NCI-H146 treated with DMSO at 0.1 percent for 48 hours (cell line): Measurements from ENCODE around the gene CCDC86.
A peak's percentile ranks its signal among the peaks of the same experiment; 100 is the strongest.
"Not testable (repeated sequence)": the region's sequence is repeated elsewhere in the genome, so short reads cannot be mapped to it uniquely, and the experiment has no call there.

Experiments used
- DNase-seq: peaks from one replicate; lab custom pipeline; 2025; ENCODE audit not compliant: unreplicated experiment; lab: John Stamatoyannopoulos, UW

Gene CCDC86

DNA sequence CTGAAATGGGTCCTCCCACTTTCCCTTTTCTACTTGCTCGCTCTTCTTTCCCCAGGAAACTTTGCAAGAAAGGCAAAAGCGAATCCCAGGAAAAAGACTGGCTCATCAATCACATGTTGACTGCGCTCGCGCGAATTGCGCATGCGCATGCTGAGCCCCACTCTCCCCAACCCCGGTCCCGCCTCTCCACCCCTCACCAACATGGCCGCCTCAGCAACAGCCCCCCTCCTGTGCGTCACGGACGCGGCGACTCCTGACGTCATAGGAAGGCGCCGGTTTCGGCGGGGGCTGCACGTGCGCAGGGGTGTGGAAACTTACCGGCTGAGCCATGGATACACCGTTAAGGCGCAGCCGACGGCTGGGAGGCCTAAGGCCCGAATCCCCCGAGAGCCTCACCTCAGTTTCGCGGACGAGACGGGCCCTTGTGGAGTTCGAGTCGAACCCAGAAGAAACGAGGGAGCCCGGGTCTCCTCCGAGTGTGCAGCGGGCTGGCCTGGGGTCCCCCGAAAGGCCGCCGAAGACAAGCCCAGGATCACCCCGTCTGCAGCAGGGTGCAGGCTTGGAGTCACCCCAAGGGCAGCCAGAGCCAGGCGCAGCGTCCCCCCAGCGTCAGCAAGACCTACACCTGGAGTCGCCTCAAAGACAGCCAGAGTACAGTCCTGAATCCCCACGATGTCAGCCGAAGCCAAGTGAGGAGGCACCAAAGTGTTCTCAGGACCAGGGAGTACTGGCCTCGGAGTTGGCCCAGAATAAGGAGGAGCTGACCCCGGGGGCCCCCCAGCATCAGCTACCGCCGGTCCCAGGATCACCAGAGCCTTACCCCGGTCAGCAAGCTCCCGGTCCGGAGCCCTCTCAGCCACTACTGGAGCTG, at the start of gene CCDC86:
CCDC86 (plus strand) TSS at position 317 of the 871 bp plus-strand sequence; CDS start at position 329, 12 bp downstream.
- peak; percentile 73 for DNase-seq

GRCh38 chr11:60792521-60792920, 49.4 kb upstream of the CCDC86 start:
- no peak for DNase-seq

- DNase-seq = no peak
These were observed 46.6 kb upstream of the CCDC86 start for GRCh38 chr11:60795291-60795690.

GRCh38 chr11:60797846-60798630, 43.9 kb upstream of the CCDC86 start:
- no peak for DNase-seq

DNA sequence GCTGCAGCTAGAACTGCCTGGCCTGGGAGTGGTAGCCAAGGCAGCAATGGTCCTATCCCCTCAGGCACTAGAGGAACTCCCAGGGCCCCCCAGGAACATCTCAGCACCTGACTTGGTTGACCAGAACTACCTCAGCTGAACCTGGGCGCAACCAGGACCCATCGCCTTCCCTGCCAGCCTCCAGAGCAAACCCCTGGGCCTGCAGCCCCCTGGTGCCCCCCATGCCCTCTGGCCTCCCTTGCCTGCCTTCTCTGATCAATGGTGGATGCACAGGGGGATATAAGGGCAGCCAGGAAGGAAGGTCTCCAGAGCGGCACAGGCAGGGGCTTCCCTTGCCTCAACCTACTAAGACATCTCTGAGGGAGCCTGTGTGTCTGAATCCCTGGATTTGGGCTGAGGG, 43.3 kb upstream of the CCDC86 start:
- DNase-seq = no peak

GRCh38 chr11:60801194-60801593, 40.7 kb upstream of the CCDC86 start:
- no peak for DNase-seq

- no peak for DNase-seq
These were observed 38.5 kb upstream of the CCDC86 start for GRCh38 chr11:60803273-60803936.

GRCh38 chr11:60809249-60809648, 32.7 kb upstream of the CCDC86 start:
- DNase-seq = no peak

GRCh38 chr11:60809691-60810090, 32.2 kb upstream of the CCDC86 start:
- no peak for DNase-seq

- no peak for DNase-seq
These were observed 31.8 kb upstream of the CCDC86 start for GRCh38 chr11:60810151-60810550.

GRCh38 chr11:60810569-60810968, 31.3 kb upstream of the CCDC86 start:
- DNase-seq = no peak

- DNase-seq = no peak
These were observed 28.6 kb upstream of the CCDC86 start for GRCh38 chr11:60813324-60813723.

DNA sequence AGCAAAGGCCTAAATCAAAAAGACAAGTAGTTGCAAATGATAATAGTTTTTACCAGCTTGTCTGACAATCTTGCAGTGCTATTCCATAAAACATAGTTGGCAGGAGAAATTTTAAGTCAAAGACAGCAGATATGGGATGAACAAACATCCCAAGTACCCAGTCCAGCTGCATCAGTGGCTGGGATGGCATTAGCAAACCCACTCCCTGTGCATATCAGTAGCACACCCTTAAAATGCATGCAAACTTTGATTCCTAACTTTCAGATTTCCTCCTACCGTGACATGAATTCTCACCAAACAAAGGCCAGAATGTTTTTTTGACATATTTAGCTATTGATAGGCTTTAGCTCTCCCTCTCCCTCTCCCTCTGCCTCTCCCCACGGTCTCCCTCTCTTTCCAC, 27.8 kb upstream of the CCDC86 start:
- DNase-seq = no peak

GRCh38 chr11:60816590-60817157, 25.2 kb upstream of the CCDC86 start:
- no peak for DNase-seq

DNA sequence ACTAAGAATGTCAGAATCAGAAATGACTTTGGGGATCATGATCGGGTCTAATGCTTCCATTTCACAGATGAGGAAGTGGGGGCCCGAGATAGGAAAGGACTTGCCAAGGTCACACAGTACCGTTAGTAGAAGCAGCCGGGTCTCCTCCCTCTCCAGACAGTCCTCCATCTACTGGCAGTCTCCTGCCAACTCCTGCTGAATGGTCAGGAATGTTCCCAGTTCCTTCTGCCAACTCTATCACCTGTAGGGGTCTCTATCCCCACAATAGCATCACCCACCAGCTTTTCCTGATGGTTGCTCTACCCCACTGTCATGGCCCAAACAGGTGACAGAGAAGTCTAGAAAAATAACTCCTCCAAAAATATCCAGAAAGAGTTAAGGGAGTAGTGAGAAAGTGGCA, 23.9 kb upstream of the CCDC86 start:
- DNase-seq = no peak

GRCh38 chr11:60821827-60822599, 19.9 kb upstream of the CCDC86 start:
- DNase-seq = no peak

GRCh38 chr11:60823745-60824306, 18.1 kb upstream of the CCDC86 start:
- not testable (repeated sequence) for DNase-seq

- DNase-seq = no peak
These were observed 16.8 kb upstream of the CCDC86 start for GRCh38 chr11:60825118-60825517.

DNA sequence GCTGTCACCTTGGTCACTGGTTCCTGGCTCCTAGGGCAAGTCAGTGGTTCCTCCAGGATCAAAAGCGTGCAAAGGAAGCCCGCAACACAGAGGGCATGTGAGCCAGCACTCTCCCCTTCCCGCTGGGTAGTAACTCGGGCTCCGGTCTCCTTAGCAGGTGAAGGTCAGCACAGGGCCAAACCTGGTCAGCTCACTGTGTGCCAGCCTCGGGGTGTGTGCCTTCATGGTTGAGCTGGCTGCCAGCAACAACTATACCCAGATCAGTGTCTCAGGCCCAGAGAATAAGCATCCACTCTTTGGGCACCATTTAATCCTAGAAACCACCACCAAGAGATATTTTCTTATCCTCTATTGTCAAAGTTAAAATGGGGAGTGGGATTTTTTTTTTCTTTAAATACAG, 16.1 kb upstream of the CCDC86 start:
- no peak for DNase-seq

GRCh38 chr11:60830478-60831142, 11.3 kb upstream of the CCDC86 start:
- DNase-seq = no peak
